Testis (tissue), 2 donors: ENCODE data around the gene ERC2.

Experiments used
- CTCF ChIP-seq, 3 experiments: fragments of 450-650 bp in 2 of 3; fragments of 200-600 bp in 1 of 3; sonication (generic) in 1 of 3; IDR thresholded peaks; one replicate each; pipeline ENCODE4 v1.5.1; 2016 to 2019; ENCODE audit warnings: antibody characterized with exemption in 3 of 3, mild to moderate bottlenecking in 2 of 3, moderate library complexity in 1 of 3
- POLR2A ChIP-seq: fragments of 450-650 bp; IDR thresholded peaks from one replicate; pipeline ENCODE4 v1.6.1; 2017; ENCODE audit warnings: antibody characterized with exemption, mild to moderate bottlenecking, moderate library complexity

- TF ChIP-seq CTCF (IDR thresholded peaks at IDR 0.05) (no peak), POLR2A (no peak)
These were observed 34.5 kb upstream of the ERC2 start for GRCh38 chr3:56502738-56503137.
